GM21786 (cell line): Measurements from ENCODE around the gene ZSWIM1.

Experiments used
- ATAC-seq: cut with Tn5 transposase; IDR thresholded peaks from one replicate; pipeline ENCODE4 v1.9.1; 2021; ENCODE audit not compliant: unreplicated experiment

The ZSWIM1 gene

GRCh38 chr20:45880988-45881788 is at the start of gene ZSWIM1:
ZSWIM1 (plus strand) TSS chr20:45881227; CDS start chr20:45882593, 1,366 bp downstream.
- ATAC-seq: peak; percentile 97

DNA sequence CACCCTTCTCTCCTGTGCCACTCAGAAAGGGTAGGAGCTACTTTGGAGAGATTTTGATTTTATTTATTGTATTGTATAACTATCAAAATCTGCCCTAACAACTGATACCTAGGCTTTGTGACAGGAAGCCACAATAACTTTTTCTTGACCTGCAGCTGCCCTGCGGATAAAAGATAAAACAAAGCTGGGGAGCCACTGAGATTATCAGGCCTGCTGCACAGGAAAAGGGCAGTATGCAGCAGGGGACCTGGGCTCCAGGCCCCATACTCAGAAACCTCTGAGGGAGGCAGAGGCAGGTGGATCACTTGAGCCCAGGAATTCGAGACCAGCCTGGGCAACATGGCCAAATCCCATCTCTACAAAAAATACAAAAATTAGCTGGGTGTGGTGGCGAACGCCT is 48.4 kb upstream of the ZSWIM1 start:
- ATAC-seq: no peak

GRCh38 chr20:45833030-45833882 is 47.8 kb upstream of the ZSWIM1 start, which contains the start of gene SNX21:
SNX21 (plus strand) TSS chr20:45833799; CDS start chr20:45833920, 121 bp downstream.
- ATAC-seq: no peak

DNA sequence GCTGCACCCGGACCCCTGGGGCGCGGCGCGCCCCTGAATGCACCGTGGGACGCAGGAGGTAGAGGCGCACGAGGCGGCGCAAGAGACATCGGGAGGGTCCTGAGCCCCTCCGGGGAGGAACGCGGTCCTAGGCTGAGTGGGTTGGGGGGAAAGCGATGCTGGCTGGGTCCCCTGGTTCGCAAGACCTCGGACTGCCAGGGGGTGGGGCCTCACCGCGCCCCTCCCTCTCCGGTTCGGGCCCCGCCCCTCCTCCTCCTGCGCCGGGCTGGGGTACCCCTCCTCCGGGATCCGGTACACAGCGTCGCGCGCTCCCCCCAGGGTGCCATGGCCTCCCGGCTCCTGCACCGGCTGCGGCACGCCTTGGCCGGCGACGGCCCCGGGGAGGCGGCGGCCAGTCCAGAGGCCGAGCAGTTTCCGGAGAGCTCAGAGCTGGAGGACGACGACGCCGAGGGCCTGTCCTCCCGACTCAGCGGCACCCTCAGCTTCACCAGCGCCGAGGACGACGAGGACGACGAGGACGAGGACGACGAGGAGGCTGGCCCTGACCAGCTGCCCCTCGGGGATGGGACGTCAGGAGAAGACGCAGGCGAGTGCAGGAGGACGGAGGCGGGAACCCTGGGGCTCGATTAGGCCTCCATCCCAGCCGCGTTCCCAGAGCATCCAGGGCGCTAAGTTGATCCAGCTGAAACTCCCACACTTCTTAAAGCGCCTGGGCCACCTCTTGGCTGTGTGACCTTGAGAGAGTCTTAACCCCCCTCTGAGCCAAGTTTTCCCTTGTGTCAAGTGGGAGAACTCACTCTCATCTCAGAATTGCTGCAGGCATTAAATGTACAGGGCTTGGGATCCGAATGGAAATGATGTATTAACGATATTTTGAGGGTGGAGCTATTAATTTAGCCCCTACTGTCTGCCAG is 46.9 kb upstream of the ZSWIM1 start:
- no peak for ATAC-seq

DNA sequence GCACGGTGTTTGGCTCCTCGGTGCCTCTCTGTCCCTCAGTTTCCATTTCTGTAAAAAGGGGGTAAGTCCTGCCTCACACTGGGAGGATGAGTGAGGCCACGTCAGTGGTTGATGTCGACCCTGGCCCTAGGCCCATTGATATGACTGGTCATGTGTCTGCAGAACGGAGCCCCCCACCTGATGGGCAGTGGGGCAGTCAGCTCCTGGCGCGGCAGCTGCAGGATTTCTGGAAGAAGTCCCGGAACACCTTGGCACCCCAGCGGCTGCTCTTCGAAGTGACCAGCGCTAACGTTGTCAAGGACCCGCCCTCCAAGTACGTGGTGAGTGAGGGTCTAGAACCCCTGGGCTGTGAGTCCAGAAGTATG is 46.2 kb upstream of the ZSWIM1 start:
- ATAC-seq: no peak

GRCh38 chr20:45835329-45835765 is 45.7 kb upstream of the ZSWIM1 start:
- ATAC-seq: no peak

- ATAC-seq: no peak
These were observed 45.2 kb upstream of the ZSWIM1 start for GRCh38 chr20:45835825-45836224.

DNA sequence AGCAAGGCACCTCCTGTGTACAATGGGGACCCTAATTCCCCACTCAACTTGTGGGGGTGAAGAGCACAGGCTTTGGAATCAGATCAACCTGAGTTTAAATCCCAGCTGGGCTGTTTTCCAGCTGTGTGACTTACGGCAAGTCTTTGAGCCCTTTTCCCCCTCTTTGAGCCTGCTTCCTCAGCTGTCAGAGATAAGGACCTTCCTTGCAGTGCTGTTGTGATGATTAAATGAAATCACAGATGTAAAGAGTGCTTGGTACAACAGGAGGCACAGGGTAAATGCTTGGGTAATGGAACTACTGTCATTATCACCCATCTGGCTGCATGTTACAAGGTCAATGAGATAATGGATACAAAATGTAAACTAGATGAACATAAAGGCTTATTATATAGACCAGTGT is 44.2 kb upstream of the ZSWIM1 start:
- ATAC-seq: no peak

DNA sequence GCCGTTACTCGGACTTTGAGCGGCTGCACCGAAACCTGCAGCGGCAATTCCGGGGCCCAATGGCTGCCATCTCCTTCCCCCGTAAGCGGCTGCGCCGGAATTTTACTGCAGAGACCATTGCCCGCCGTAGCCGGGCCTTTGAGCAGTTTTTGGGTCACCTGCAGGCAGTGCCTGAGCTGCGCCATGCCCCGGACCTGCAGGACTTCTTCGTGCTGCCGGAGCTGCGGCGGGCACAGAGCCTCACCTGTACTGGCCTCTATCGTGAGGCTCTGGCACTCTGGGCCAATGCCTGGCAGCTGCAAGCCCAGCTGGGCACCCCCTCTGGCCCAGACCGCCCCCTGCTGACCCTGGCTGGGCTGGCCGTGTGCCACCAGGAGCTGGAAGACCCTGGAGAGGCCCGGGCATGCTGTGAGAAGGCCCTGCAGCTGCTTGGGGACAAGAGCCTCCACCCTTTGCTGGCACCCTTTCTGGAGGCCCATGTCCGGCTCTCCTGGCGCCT is 40.3 kb upstream of the ZSWIM1 start:
- ATAC-seq: no peak

DNA sequence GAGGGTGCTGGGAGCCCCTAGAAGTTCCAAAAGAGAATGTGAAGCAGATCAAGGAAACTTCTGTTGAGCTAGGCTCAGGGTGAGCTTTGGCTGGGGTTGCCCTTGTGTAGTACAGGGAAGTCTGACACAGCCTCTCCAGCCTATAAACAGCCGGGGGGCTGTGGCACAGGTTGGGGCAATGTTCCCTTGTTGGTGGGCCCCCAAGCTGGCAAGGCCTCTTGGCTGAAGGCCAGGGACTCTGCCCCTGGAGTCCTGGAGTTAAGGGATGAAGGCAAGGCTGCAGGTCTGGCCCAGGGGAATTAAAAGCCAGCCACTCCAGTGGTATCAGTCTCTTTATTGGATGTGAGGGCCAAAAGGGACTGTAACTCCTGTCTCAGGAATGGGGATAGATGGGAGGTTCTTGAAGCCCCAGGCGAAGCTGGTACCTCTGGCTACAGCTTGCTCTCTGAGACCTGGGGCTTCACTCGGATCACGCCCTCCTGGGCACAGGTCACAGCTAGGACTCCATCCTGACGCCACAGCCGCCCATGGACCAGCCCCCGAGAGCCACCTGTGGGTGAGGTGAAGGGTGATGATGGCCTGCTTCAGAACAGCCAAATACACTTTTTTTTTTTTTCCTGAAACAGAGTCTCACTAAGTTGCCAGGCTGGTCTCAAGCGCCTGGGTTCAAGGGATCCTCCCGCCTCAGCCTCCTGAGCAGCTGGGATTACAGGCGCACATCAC is 39.5 kb upstream of the ZSWIM1 start:
- no peak for ATAC-seq

DNA sequence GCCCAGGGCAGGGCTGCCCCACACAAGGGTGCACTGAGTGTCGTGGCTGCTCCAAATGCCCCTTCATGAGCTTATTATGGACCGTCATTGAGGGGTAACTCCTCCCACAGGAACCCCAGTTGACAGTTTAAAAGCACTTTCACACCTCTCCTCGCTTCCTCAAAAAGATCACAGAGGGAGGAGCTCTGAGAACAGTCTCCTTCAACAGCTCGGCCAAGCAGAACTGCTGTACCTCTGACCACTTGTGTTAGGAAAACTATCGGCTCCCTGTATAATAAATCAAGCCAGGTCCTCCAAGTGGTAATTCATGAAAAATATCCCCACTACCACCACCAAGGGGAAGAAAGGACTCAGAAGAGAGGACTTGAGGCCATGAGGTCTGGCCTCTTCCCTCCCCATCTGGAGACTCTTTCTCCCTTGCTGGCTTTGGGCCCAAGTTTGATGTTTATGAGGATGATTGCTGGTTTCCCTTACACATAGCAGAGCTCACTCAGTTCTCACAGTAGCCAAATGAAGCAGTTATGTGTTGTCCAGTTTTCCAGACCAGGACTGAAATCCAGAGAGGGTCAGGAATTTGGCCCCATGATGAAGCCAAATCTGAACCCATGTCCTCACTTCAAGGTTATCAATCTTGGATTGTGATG is 38.7 kb upstream of the ZSWIM1 start:
- ATAC-seq: no peak

DNA sequence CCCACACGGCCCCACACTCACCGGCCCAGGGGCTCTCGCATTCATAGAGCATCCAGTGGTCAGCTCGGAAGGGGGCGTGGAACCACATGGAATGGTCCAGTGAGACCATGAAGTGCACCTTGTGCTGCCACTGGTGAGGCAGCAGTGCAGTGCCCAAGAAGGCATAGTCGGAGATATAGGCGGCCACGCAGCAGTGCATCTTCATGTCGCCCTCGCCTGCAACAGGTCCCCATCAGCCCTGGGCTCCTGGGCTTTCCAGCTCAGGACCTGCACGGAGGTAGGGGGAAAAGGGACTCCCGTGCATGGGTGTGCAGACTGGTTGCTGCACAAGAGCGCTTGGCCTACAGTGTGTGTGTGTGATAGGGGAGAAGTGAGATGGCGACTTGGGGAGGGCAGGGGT is 37.5 kb upstream of the ZSWIM1 start:
- no peak for ATAC-seq

GRCh38 chr20:45845452-45845851 is 35.6 kb upstream of the ZSWIM1 start:
- ATAC-seq: no peak

GRCh38 chr20:45848421-45848820 is 32.6 kb upstream of the ZSWIM1 start:
- no peak for ATAC-seq

DNA sequence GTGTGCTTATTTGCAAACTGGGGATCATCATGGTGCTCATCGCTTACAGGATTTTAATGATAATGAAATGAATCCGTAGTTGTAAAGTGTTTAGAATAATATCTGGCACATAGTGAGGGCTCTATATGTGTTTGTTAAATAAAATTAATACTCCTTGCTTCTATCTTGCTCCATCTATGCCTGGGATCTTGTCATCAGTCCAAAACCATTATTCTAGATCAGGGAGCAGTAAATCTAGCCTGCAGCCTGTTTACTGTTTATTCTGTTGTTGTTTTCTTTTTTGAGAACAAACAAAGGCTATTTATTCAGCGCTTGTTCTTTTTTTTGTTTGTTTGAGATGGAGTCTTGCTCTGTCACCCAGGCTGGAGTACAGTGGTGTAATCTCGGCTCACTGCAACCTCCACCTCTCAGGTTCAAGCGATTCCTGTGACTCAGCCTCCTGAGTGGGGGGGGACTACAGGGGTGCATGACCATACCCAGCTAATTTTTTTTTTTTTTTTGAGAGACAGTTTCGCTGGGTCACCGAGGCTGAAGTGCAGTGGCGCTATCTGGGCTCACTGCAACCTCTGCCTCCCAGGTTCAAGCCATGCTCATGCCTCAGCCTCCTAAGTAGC is 32.0 kb upstream of the ZSWIM1 start:
- no peak for ATAC-seq

- ATAC-seq: no peak
These were observed 30.8 kb upstream of the ZSWIM1 start for GRCh38 chr20:45850238-45850637.

DNA sequence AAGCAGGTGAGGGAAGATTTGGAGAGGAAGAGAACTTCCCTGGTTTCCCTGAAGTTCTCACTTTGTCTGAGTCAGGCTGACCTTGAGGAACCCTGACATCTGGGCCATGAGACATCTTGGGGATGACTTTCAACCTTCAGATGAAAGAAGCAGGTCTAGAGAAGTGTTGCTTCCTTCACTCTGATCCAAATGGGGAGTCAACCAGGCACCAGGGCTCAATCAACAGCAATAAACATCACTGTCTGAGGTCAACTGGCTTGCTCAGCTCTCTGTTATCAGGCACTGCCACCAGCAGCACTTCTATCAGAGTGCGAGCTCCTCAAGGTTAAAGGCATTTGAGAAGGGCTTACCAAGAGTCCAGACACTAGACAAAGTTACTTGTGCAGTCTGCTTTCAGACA is 30.1 kb upstream of the ZSWIM1 start:
- no peak for ATAC-seq

DNA sequence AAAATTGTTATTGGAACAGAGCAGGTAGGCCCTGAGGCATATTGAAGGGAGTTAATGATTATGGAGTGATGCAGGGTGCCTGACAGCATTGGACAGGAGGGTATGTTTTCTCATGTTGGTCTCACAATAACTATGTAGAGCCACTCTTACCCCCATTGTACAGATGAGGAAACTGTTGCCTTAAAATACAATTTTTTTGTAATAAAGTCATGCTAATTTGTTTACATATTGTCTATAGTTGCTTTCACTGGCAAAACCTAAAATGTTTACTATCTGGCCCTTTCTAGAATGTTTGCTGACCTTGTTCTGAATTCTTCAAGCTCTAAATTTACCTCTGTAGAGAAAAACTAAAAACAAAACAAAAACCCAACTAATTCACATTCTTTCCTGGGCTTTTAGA is 29.5 kb upstream of the ZSWIM1 start:
- no peak for ATAC-seq

GRCh38 chr20:45852326-45852725 is 28.7 kb upstream of the ZSWIM1 start:
- ATAC-seq: no peak
